HG03521 (cell line): ENCODE results near the gene FKBP6.
"Not testable (repeated sequence)": the region's sequence is repeated elsewhere in the genome, so short reads cannot be mapped to it uniquely, and the experiment has no call there.

ENCODE experiments used
- ATAC-seq: cut with Tn5 transposase; IDR thresholded peaks from one replicate; pipeline ENCODE4 v1.9.1; 2021; ENCODE audit warnings: mild to moderate bottlenecking, moderate library complexity; ENCODE audit not compliant: unreplicated experiment

FKBP6 gene

GRCh38 chr7:73354196-73354595 is 26.2 kb downstream of the FKBP6 start:
- ATAC-seq, result no peak

- no peak for ATAC-seq
Measured at GRCh38 chr7:73354821-73355220, 26.9 kb downstream of the FKBP6 start.

- no peak for ATAC-seq
Measured at GRCh38 chr7:73356159-73356558, 28.2 kb downstream of the FKBP6 start.

- no peak for ATAC-seq
Measured at GRCh38 chr7:73358590-73359275, 30.8 kb downstream of the FKBP6 start.

GRCh38 chr7:73359306-73359705 is 31.3 kb downstream of the FKBP6 start:
- no peak for ATAC-seq

GRCh38 chr7:73359746-73360375 is 31.9 kb downstream of the FKBP6 start:
- no peak for ATAC-seq

- not testable (repeated sequence) for ATAC-seq
Measured at GRCh38 chr7:73360590-73360989, 32.6 kb downstream of the FKBP6 start.

GRCh38 chr7:73363225-73364005 is 35.5 kb downstream of the FKBP6 start:
- ATAC-seq, result no peak

- ATAC-seq, result no peak
Measured at GRCh38 chr7:73364006-73364728, 36.2 kb downstream of the FKBP6 start.

GRCh38 chr7:73366127-73366526 is 38.2 kb downstream of the FKBP6 start:
- ATAC-seq, result no peak

- ATAC-seq, result no peak
Measured at GRCh38 chr7:73366990-73367389, 39.0 kb downstream of the FKBP6 start.

GRCh38 chr7:73369009-73369408 is 41.0 kb downstream of the FKBP6 start:
- no peak for ATAC-seq

GRCh38 chr7:73369622-73370021 is 41.7 kb downstream of the FKBP6 start:
- ATAC-seq, result no peak

GRCh38 chr7:73373741-73374140 is 45.8 kb downstream of the FKBP6 start:
- no peak for ATAC-seq

- not testable (repeated sequence) for ATAC-seq
Measured at GRCh38 chr7:73376262-73376661, 48.3 kb downstream of the FKBP6 start.

- ATAC-seq, result no peak
Measured at GRCh38 chr7:73376671-73377412, 48.9 kb downstream of the FKBP6 start.

- not testable (repeated sequence) for ATAC-seq
Measured at GRCh38 chr7:73377413-73378200, 49.6 kb downstream of the FKBP6 start.

GRCh38 chr7:73382934-73383503 is 55.1 kb downstream of the FKBP6 start:
- no peak for ATAC-seq

GRCh38 chr7:73387221-73387828 is 59.4 kb downstream of the FKBP6 start:
- no peak for ATAC-seq
